Measurements from ENCODE around the gene ABCC12. TPM values are rescaled to one million over a fixed set of nuclear protein-coding genes. Genes with fewer than 3 reads are reported as not detected.

ABCC12 gene
- total and polyA plus RNA-seq, 4 experiments from 2014 or later, result not detected

DNA sequence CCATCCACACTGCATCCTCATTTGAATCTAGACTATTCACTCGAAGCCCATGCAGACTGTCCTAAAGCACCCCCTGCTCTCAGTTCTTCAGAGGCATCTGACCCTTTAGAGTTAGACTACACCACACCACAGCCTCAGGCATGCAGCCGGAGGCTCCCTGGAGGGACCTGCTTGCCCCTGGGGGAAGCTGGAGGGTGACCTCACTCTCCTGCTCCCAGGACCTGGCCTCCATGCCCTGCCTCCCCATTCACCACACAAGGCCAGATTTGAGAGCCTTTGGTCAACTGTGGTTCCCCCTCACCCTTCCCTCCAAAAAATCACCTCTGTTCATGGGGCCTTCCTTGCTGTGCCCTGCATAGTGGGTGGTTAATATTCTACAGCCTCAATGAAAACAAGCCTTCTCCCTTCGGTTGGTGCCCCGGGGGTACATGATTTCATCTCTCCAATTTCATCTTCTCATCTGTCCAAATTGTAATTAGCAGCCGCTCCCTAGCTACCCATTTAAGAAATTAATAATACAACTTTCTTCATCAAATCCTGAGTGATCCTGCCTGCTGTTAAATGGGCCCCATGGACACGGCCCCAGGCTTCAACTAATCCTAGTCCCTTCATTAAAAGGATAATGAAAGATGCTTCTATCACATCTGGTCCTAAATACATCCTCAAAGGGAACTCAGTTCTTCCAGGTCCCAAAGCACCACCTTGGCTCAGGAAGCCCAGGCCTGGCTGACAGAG, 24.4 kb downstream of the ABCC12 start:
- Mint-ChIP-seq H3K27me3 (peaks cover 0 to 4% of the 10 kb centered on the region in 2 donors), H3K4me3 (no peak overlapping the region), H3K27ac (no peak overlapping the region), H3K9me3 (peaks cover 0 to 3% (median 0%) of the 10 kb centered on the region in 8 donors), H3K4me1 (no peaks in the 10 kb centered on the region), H3K36me3 (no peaks in the 10 kb centered on the region)
- POLR2A ChIA-PET (ENCODE audit: partially characterized antibody), result no interaction called here
- intact Hi-C loops (cut with micrococcal nuclease), result no loop called here
- Histone ChIP-seq H3K9me3 (ENCODE audit: control insufficient read depth in 1 of 2, low read length in 2 of 2) (no peaks in the 10 kb centered on the region), H3K27me3 (ENCODE audit: insufficient read depth, low read length) (no peaks in the 10 kb centered on the region), H3K27ac (ENCODE audit: low read depth, low read length) (no peak overlapping the region), H3K4me3 (ENCODE audit: low read length in 2 of 2) (no peak overlapping the region), H3K36me3 (ENCODE audit: insufficient read depth, low read length) (no peaks in the 10 kb centered on the region), H3K4me1 (ENCODE audit: insufficient read depth, low read length) (no peaks in the 10 kb centered on the region)
- CTCF ChIA-PET (ENCODE audit: partially characterized antibody), result no interaction called here
- no peak for DNase-seq

DNA sequence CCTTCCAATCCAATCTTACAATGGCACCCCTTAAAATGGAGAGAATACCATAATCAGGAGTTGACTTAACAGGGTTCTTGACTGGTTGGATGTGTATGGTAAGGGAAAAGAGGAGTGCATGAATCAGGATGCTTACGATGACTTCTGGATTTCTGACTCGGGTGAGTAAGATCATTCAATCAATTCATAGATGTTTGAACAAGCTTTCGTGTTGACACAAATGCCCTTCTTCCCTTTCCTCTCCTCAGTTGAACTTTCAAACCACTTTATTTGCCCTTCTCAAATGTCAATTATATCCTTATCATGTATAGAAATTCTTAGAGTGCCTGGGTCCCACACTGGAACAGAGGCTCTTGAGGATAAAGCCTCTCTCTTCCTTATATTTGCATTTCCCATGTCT, 25.9 kb downstream of the ABCC12 start:
- Mint-ChIP-seq H3K4me3 (no peak overlapping the region), H3K27ac (no peak overlapping the region), H3K4me1 (no peaks in the 10 kb centered on the region), H3K9me3 (peaks cover 0 to 3% (median 0%) of the 10 kb centered on the region in 8 donors), H3K36me3 (no peaks in the 10 kb centered on the region), H3K27me3 (peaks cover 0 to 5% of the 10 kb centered on the region in 2 donors)
- Histone ChIP-seq H3K4me1 (ENCODE audit: insufficient read depth, low read length) (no peaks in the 10 kb centered on the region), H3K4me3 (ENCODE audit: low read length in 2 of 2) (no peak overlapping the region), H3K9me3 (ENCODE audit: control insufficient read depth in 1 of 2, low read length in 2 of 2) (no peaks in the 10 kb centered on the region), H3K36me3 (ENCODE audit: insufficient read depth, low read length) (no peaks in the 10 kb centered on the region), H3K27ac (ENCODE audit: low read depth, low read length) (no peak overlapping the region), H3K27me3 (ENCODE audit: insufficient read depth, low read length) (no peaks in the 10 kb centered on the region)
- ChIA-PET POLR2A (ENCODE audit: partially characterized antibody) (no interaction called here), CTCF (ENCODE audit: partially characterized antibody) (no interaction called here)
- intact Hi-C loops (cut with micrococcal nuclease), result no loop called here
- no peak for DNase-seq

DNA sequence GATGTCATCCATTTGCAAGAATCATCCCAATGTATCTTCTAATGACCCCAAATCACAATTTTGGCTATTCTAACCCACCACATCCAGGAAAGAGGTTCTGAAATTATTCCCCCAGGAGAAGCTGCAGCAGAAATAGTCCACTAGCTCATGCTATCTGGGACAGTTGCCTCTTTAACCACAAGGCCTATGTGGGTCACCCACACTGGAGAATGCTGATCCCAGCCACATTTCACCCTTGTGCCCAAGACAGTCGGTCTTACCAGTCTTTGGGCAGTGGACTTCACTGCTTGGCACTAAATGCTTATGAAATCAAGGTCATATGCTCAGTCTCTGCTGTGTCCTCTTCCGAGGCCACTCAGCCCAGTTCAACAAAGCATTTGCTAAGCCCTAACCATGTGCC, 27.0 kb downstream of the ABCC12 start:
- H3K27ac Mint-ChIP-seq, result no peak overlapping the region
- no peak overlapping the region for H3K4me3 ChIP-seq (ENCODE audit: low read length in 2 of 2)
- H3K9me3 Mint-ChIP-seq, result peaks cover 0 to 3% (median 0%) of the 10 kb centered on the region in 8 donors
- H3K4me3 Mint-ChIP-seq, result no peak overlapping the region
- no peaks in the 10 kb centered on the region for H3K9me3 ChIP-seq (ENCODE audit: control insufficient read depth in 1 of 2, low read length in 2 of 2)
- no peak overlapping the region for H3K27ac ChIP-seq (ENCODE audit: low read depth, low read length)
- no peaks in the 10 kb centered on the region for H3K4me1 ChIP-seq (ENCODE audit: insufficient read depth, low read length)
- H3K36me3 ChIP-seq (ENCODE audit: insufficient read depth, low read length), result no peaks in the 10 kb centered on the region
- intact Hi-C loops (cut with micrococcal nuclease), result no loop called here
- no peaks in the 10 kb centered on the region for H3K4me1 Mint-ChIP-seq
- H3K27me3 ChIP-seq (ENCODE audit: insufficient read depth, low read length), result no peaks in the 10 kb centered on the region
- DNase-seq, result no peak
- no peaks in the 10 kb centered on the region for H3K36me3 Mint-ChIP-seq
- H3K27me3 Mint-ChIP-seq, result peaks cover 0 to 5% of the 10 kb centered on the region in 2 donors
- CTCF ChIA-PET (ENCODE audit: partially characterized antibody), result no interaction called here
- POLR2A ChIA-PET (ENCODE audit: partially characterized antibody), result no interaction called here

DNA sequence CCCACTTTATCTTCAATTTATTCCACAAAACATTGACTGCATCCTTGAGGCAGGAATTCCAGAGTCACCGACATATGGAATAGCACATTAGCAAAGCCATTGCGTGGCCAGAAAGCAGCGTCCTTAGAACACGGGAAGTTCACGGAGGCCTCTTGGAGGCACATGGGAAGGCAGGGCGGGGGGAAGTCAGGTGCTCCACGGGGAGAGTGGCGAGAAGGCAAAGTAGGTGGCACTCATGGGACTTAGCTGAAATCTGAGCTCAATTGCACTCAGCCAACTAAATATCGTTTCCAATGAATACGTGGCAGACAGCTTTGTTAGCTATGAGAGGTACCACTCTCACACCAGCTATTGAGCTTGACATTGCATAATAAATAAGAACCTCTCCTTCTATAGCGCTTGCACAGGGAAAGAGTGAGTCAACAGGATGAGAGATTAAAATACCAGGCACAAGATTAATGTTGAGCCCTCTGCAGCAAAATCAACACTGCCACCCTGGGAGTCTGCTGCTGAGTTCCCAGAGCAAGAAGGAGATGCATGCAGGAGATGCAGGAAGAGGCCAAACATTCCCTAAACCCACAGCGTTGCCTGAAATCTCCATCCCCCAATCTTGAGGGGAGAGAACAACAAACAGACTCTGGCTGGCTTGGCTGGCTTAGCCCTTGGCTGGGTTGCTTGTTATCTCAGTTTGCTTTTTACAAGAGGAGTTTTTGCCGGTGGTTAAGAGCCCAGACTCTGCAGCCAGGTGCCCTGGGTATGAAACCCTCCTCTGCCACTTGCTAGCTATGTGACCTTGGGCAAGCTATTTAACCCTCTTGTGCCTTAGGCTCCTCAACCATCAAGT, 28.8 kb downstream of the ABCC12 start:
- Mint-ChIP-seq H3K4me3 (no peak overlapping the region), H3K27ac (no peak overlapping the region), H3K4me1 (no peaks in the 10 kb centered on the region), H3K9me3 (peaks cover 0 to 3% (median 0%) of the 10 kb centered on the region in 8 donors), H3K27me3 (peaks cover 0 to 4% of the 10 kb centered on the region in 2 donors), H3K36me3 (no peaks in the 10 kb centered on the region)
- Histone ChIP-seq H3K27ac (ENCODE audit: low read depth, low read length) (no peak overlapping the region), H3K9me3 (ENCODE audit: control insufficient read depth in 1 of 2, low read length in 2 of 2) (no peaks in the 10 kb centered on the region), H3K36me3 (ENCODE audit: insufficient read depth, low read length) (no peaks in the 10 kb centered on the region), H3K27me3 (ENCODE audit: insufficient read depth, low read length) (no peaks in the 10 kb centered on the region), H3K4me3 (ENCODE audit: low read length in 2 of 2) (no peak overlapping the region), H3K4me1 (ENCODE audit: insufficient read depth, low read length) (no peaks in the 10 kb centered on the region)
- DNase-seq, result no peak
- intact Hi-C loops (cut with micrococcal nuclease), result no loop called here
- POLR2A ChIA-PET (ENCODE audit: partially characterized antibody), result interaction anchor here (0.7 kb wide), 1 partner anchor 650 kb away, joined by 3 read pairs; no protein-coding TSS in a partner anchor
- CTCF ChIA-PET (ENCODE audit: partially characterized antibody), result interaction anchor here (0.6 kb wide), 1 partner anchor 10 kb away, joined by 3 read pairs; no protein-coding TSS in a partner anchor

GRCh38 chr16:48125888-48126287, 29.9 kb downstream of the ABCC12 start:
- Histone ChIP-seq H3K9me3 (ENCODE audit: control insufficient read depth in 1 of 2, low read length in 2 of 2) (no peaks in the 10 kb centered on the region), H3K27ac (ENCODE audit: low read depth, low read length) (no peak overlapping the region), H3K36me3 (ENCODE audit: insufficient read depth, low read length) (no peaks in the 10 kb centered on the region), H3K4me3 (ENCODE audit: low read length in 2 of 2) (no peak overlapping the region), H3K27me3 (ENCODE audit: insufficient read depth, low read length) (no peaks in the 10 kb centered on the region), H3K4me1 (ENCODE audit: insufficient read depth, low read length) (no peaks in the 10 kb centered on the region)
- CTCF ChIA-PET (ENCODE audit: partially characterized antibody), result no interaction called here
- no peaks in the 10 kb centered on the region for H3K36me3 Mint-ChIP-seq
- no peak overlapping the region for H3K4me3 Mint-ChIP-seq
- H3K9me3 Mint-ChIP-seq, result no peaks in the 10 kb centered on the region
- intact Hi-C loops (cut with micrococcal nuclease), result no loop called here
- H3K27ac Mint-ChIP-seq, result peak overlapping the region in 1 of 7 donors; percentile 10
- POLR2A ChIA-PET (ENCODE audit: partially characterized antibody), result no interaction called here
- peaks cover 0 to 4% of the 10 kb centered on the region in 2 donors for H3K27me3 Mint-ChIP-seq
- DNase-seq, result no peak
- H3K4me1 Mint-ChIP-seq, result no peaks in the 10 kb centered on the region

GRCh38 chr16:48124266-48124665, 31.5 kb downstream of the ABCC12 start:
- no peak overlapping the region for H3K27ac ChIP-seq (ENCODE audit: low read depth, low read length)
- no peaks in the 10 kb centered on the region for H3K27me3 ChIP-seq (ENCODE audit: insufficient read depth, low read length)
- intact Hi-C loops (cut with micrococcal nuclease), result no loop called here
- Mint-ChIP-seq H3K4me1 (no peaks in the 10 kb centered on the region), H3K9me3 (no peaks in the 10 kb centered on the region), H3K27me3 (peaks cover 0 to 4% of the 10 kb centered on the region in 2 donors), H3K27ac (no peak overlapping the region), H3K36me3 (no peaks in the 10 kb centered on the region), H3K4me3 (no peak overlapping the region)
- POLR2A ChIA-PET (ENCODE audit: partially characterized antibody), result no interaction called here
- no peaks in the 10 kb centered on the region for H3K9me3 ChIP-seq (ENCODE audit: control insufficient read depth in 1 of 2, low read length in 2 of 2)
- no peak overlapping the region for H3K4me3 ChIP-seq (ENCODE audit: low read length in 2 of 2)
- CTCF ChIA-PET (ENCODE audit: partially characterized antibody), result interaction anchor here (0.8 kb wide), 1 partner anchor 10 kb away, joined by 3 read pairs; no protein-coding TSS in a partner anchor
- no peaks in the 10 kb centered on the region for H3K36me3 ChIP-seq (ENCODE audit: insufficient read depth, low read length)
- no peak for DNase-seq
- no peaks in the 10 kb centered on the region for H3K4me1 ChIP-seq (ENCODE audit: insufficient read depth, low read length)

DNA sequence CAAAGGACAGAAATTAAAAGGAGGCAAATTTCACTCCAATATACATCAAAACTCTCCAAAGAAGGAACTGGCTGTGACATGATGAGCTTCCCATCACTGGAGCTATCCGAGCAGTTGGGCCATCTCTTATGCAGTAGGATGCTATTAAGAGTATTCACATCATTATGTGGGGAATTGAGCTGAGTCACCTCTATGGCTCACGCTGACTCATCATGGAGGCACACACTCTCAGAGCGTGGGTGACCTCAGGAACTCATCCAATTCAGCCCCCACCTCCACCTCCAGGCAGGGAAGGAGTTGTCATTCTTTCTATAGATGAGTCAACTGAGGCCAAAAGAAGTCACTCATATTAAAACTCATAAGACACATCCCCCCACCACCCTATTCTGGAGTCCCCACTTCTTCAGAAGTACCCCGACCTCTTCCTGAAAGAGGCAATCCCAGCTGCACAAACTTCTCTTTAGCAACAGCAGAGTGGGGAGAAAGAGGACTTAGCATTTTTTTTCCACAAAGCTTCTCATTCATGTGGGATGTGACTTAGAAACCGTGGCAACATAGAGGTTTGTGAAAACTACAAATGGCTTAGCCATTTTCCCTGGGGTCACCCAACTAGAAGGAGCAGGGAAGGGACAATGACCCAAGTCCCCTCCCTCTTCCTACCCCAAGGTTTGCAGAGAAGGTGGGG, 32.5 kb downstream of the ABCC12 start:
- H3K27me3 ChIP-seq (ENCODE audit: insufficient read depth, low read length), result no peaks in the 10 kb centered on the region
- no peak overlapping the region for H3K27ac Mint-ChIP-seq
- H3K4me3 ChIP-seq (ENCODE audit: low read length in 2 of 2), result no peak overlapping the region
- no peaks in the 10 kb centered on the region for H3K9me3 Mint-ChIP-seq
- no peak for DNase-seq
- H3K27me3 Mint-ChIP-seq, result peaks cover 0 to 6% of the 10 kb centered on the region in 2 donors
- H3K36me3 Mint-ChIP-seq, result no peaks in the 10 kb centered on the region
- H3K4me1 ChIP-seq (ENCODE audit: insufficient read depth, low read length), result no peaks in the 10 kb centered on the region
- intact Hi-C loops (cut with micrococcal nuclease), result no loop called here
- CTCF ChIA-PET (ENCODE audit: partially characterized antibody), result no interaction called here
- POLR2A ChIA-PET (ENCODE audit: partially characterized antibody), result no interaction called here
- H3K36me3 ChIP-seq (ENCODE audit: insufficient read depth, low read length), result no peaks in the 10 kb centered on the region
- no peaks in the 10 kb centered on the region for H3K4me1 Mint-ChIP-seq
- no peak overlapping the region for H3K27ac ChIP-seq (ENCODE audit: low read depth, low read length)
- no peak overlapping the region for H3K4me3 Mint-ChIP-seq
- no peaks in the 10 kb centered on the region for H3K9me3 ChIP-seq (ENCODE audit: control insufficient read depth in 1 of 2, low read length in 2 of 2)

Measured in CD4-positive, alpha-beta memory T cell (primary cell).